HG03196 (cell line): Measurements from ENCODE around the gene EVA1A.

ENCODE experiments used
- ATAC-seq: cut with Tn5 transposase; IDR thresholded peaks from one replicate; pipeline ENCODE4 v1.9.1; 2021; ENCODE audit not compliant: unreplicated experiment

EVA1A gene

GRCh38 chr2:75518638-75519465 lies 41.9 kb downstream of the EVA1A start:
- ATAC-seq = no peak

- ATAC-seq = no peak
Observed at GRCh38 chr2:75517547-75518230, 43.0 kb downstream of the EVA1A start.

GRCh38 chr2:75516378-75517360 lies 44.1 kb downstream of the EVA1A start:
- no peak for ATAC-seq

DNA sequence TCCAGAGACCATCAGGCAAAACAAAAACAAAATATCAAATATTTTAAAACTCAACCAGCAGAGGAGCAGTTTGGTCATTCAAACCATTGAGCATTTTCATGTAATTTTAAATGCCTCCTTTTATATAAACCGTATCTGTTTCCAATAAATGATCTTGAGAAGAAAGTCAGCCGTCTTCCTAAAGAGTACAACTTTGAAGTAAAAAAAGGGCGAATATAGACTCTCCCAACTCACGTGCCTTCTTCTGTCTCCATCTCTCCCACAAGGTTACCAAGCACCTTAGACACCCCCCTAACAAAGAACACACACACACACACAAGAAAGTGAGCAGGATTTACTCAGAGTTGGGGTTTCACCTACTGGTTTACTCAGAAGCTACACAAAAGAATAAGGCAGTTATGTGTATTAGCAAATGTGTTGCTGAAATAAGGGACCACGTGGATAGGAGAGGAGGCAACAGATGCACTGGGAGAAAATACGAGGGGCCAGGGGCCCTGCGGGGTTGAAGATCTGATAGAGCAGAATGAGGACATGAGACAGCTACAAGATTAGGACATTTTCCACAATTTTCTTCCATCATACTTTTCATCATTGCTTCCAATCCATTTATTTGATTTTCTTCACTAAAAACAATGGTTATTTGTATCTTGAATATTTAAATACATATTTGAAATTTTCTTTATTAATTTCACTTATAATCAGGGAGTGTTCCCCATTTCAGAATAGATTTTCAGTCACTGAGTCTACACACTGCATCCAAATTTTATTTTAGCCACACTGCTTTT lies 45.0 kb downstream of the EVA1A start:
- no peak for ATAC-seq

DNA sequence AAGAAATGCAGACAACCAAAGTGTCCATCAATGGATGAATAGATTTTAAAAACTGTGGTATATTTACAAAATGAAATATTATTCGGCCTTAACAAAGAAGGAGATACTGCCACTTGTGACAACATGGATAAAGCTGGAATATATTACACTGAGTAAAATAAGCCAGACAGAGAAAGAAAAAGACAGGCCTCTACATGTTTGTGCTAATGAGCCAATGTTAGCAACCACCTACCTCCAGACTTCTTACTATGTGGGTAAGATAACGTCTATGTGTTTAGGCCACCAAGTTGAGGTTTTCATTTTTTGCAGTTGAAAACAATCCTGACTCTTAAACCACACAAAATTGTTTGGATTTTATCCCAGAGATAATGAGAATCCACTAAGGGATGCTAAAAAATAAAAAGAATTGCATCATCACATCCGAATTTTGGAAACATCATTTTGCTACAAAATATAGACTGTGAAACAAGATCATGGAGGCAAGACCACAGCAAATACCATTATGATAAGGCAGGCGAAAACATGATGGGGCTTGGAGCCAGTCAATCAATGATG lies 47.0 kb downstream of the EVA1A start:
- no peak for ATAC-seq

- no peak for ATAC-seq
Observed at GRCh38 chr2:75512455-75513212, 48.1 kb downstream of the EVA1A start.

- ATAC-seq = no peak
Observed at GRCh38 chr2:75506101-75506697, 54.5 kb downstream of the EVA1A start.

- ATAC-seq = no peak
Observed at GRCh38 chr2:75505012-75505411, 55.7 kb downstream of the EVA1A start.

GRCh38 chr2:75503048-75503607 lies 57.6 kb downstream of the EVA1A start:
- ATAC-seq = no peak

DNA sequence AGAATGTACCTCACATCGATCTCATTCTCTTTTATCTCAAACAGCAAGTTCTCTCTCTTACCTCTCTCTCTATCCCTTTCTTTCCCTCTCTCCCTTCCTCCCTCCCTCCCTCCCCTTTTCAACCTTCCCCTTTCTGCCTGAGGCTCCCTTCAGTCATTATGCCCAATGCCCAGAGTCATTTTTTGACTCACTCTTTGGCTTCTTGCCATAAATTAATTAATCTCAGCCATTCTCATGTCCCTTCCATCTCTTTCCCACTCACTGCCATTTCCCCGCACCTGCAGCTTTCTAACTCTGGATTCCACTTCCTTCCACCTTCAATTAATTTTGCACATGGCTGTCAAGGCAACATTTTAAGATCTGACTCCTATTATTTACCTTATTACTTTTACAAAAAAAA lies 60.1 kb downstream of the EVA1A start:
- ATAC-seq = no peak

DNA sequence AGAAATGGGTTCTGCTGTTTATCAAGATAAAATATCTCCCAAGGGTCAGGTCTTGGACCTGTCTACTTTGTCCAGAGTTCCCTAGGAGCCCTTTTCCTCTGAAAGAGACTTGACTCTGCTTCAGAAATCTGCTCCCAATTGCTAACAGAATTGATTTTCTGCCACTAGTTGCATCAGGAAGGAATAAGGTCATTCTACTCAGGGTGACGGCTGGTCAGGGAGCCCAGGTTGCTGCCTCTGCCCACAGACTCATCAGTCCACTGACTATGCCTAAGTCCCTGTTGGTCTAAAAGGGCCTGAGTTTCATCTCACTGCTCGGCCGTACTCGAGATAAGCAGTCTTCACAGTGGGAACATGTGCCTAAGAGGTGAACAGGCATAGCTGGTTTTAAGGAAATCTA lies 61.2 kb downstream of the EVA1A start:
- no peak for ATAC-seq

- no peak for ATAC-seq
Observed at GRCh38 chr2:75498907-75499306, 61.8 kb downstream of the EVA1A start.

GRCh38 chr2:75497256-75497655 lies 63.5 kb downstream of the EVA1A start:
- ATAC-seq = no peak

DNA sequence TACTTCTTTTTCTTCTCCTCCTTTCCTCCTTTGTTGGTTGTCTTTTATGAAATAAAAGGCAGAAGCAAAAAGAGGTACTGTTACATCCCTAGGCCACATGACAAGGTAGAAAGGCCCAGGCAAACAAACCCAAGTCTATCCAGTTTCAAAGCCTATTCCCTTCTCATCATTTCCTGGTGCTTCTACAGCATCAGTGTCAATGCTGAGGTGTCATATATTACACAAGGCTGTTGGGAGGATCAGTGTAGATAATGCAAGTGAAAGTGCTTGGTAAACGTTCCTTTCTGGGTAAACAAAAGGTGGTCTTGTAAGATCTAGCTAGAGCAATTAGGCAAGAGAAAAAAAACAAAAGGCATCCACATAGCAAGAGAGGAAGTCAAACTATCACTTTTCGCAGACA lies 64.9 kb downstream of the EVA1A start:
- ATAC-seq = no peak

- no peak for ATAC-seq
Observed at GRCh38 chr2:75494137-75494769, 66.5 kb downstream of the EVA1A start.

DNA sequence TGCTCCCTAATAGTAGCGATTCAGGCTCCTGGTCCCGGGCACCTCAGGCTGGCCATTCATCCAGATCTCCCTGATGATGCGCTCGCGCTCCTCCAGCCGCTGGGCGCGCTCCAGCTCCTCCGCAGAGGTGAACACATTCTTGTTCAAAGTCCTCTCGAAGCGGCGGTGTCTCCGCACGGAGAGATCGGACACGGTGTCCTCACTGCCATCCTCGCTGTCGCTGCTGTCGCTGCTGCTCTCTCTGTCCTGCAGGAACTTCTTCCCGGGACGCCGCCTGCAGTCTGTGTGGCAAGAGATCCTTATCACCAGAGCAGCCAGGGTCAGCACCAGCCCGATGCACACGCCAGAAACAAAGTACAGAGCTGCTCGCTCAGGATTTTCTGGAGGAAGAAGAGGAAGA lies 67.5 kb downstream of the EVA1A start:
- no peak for ATAC-seq

GRCh38 chr2:75491129-75491753 lies 69.5 kb downstream of the EVA1A start:
- ATAC-seq = no peak

DNA sequence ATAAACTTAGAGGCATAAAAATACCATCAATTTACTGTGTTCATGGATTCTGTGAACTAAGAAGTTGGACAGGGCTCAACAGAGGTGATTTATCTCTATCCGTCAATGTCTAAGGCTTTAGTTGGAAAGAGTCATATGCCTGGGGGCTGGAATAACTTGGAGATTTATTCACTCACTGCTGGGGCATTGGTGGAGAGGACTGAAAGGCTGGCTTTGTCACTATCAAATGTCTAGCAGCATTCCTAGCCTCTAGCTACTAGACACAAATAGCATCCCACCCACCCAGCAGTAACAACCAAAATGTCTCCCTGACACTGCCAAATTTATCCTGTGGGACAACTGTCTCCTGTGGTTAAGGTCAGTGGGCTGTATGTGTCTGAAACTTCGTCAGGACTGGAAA lies 71.0 kb downstream of the EVA1A start:
- no peak for ATAC-seq
